Esophagus squamous epithelium (tissue), 5 donors: ENCODE measurements around the gene SH3GL2. TPM values are rescaled to one million over a fixed set of nuclear protein-coding genes. Genes with fewer than 3 reads are reported as not detected.

ENCODE experiments used
- DNase-seq: peaks from one replicate; lab custom pipeline; 2025; lab: John Stamatoyannopoulos, UW
- H3K27ac ChIP-seq, 4 donors: fragments of 200-600 bp; sonication (generic); one replicate each; pipeline ENCODE4 v1.5.1; 2016 to 2019; ENCODE audit warnings: mild to moderate bottlenecking in 1 of 4
- H3K27me3 ChIP-seq, 4 donors: fragments of 200-600 bp; sonication (generic); 1 replicate in 3 of 4; 2 replicates in 1 of 4; pipeline versions ENCODE4 v1.5.1 to v1.6.0; 2017 to 2021; ENCODE audit warnings: antibody characterized with exemption in 1 of 4
- H3K36me3 ChIP-seq, 3 donors: fragments of 200-600 bp; sonication (generic); one replicate each; pipeline ENCODE4 v1.5.1; 2016 to 2019
- H3K4me1 ChIP-seq, 3 donors: fragments of 200-600 bp; sonication (generic); one replicate each; pipeline ENCODE4 v1.5.1; 2017 to 2019
- H3K4me3 ChIP-seq, 4 donors: fragments of 200-600 bp; sonication (generic); 1 replicate in 3 of 4; 2 replicates in 1 of 4; pipeline ENCODE4 v1.5.1; 2016 to 2019; ENCODE audit warnings: mild to moderate bottlenecking in 2 of 4, moderate library complexity in 1 of 4
- H3K9me3 ChIP-seq, 3 donors: fragments of 200-600 bp; sonication (generic); one replicate each; pipeline ENCODE4 v1.5.1; 2016 to 2019
- POLR2A ChIP-seq, 4 donors: fragments of 450-650 bp; IDR thresholded peaks; one replicate each; pipeline ENCODE4 v1.6.1; 2017; ENCODE audit warnings: antibody characterized with exemption in 4 of 4, mild to moderate bottlenecking in 4 of 4, moderate library complexity in 3 of 4
- WGBS, 2 donors: methylation state at CpG; one replicate each; pipeline ENCODE4 v1.1.5; 2018; 5-methylcytosine and 5-hydroxymethylcytosine counted together
- intact Hi-C: fragments of 100-400 bp; cut with DNase I; formaldehyde crosslinking; loops from one replicate; pipeline ENCODE4 v1.15.0; 2022
- total RNA-seq, 4 donors: library from RNA; depleted of rRNA; stranded (reverse); fragments of >200 nt; gene quantifications; one replicate each; pipeline ENCODE4 v1.1.0, GENCODE V29; 2016
- TF ChIP-seq, protein P1 (sequence below), 6 experiments: fragments of 450-650 bp in 4 of 6; fragments of 200-600 bp in 2 of 6; sonication (generic) in 2 of 6; IDR thresholded peaks; one replicate each; pipeline ENCODE4 v1.5.1; 2016 to 2019; ENCODE audit warnings: antibody characterized with exemption in 6 of 6, mild to moderate bottlenecking in 4 of 6, moderate library complexity in 4 of 6
- donor health status: DM: yes; HTN: yes; CAD: no.

SH3GL2 gene
- total RNA-seq, 4 donors from 2014 or later: 0.19 TPM; not detected in 3

DNA sequence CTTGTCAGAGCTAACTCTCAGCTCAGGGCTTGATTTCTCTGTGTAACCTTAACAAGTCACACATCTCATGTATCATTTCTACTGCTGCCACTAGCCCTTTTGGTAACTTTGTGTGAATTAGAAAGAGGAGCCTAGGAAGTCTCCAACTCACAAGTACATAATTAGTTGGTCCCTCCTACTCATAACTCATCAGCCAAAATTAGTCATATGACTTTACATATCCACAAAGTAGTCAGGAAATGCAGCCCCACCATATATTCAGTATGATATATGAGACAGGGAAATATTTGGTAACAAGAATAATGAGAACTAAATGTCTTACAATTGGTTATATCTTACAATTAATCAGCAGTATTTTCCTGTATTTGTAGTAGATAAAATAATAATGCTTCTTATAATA is 250.2 kb downstream of the SH3GL2 start:
- intact Hi-C loops: no loop called here
- Histone ChIP-seq H3K36me3 (no peaks in the 10 kb centered on the region), H3K4me3 (no peak overlapping the region), H3K4me1 (no peaks in the 10 kb centered on the region), H3K27ac (no peak overlapping the region), H3K9me3 (no peaks in the 10 kb centered on the region), H3K27me3 (no peaks in the 10 kb centered on the region)
- TF ChIP-seq, protein P1, sequence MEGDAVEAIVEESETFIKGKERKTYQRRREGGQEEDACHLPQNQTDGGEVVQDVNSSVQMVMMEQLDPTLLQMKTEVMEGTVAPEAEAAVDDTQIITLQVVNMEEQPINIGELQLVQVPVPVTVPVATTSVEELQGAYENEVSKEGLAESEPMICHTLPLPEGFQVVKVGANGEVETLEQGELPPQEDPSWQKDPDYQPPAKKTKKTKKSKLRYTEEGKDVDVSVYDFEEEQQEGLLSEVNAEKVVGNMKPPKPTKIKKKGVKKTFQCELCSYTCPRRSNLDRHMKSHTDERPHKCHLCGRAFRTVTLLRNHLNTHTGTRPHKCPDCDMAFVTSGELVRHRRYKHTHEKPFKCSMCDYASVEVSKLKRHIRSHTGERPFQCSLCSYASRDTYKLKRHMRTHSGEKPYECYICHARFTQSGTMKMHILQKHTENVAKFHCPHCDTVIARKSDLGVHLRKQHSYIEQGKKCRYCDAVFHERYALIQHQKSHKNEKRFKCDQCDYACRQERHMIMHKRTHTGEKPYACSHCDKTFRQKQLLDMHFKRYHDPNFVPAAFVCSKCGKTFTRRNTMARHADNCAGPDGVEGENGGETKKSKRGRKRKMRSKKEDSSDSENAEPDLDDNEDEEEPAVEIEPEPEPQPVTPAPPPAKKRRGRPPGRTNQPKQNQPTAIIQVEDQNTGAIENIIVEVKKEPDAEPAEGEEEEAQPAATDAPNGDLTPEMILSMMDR (IDR thresholded peaks at IDR 0.05): no peak
- no peak for TF ChIP-seq POLR2A (IDR thresholded peaks at IDR 0.05)
- no peak for DNase-seq

DNA sequence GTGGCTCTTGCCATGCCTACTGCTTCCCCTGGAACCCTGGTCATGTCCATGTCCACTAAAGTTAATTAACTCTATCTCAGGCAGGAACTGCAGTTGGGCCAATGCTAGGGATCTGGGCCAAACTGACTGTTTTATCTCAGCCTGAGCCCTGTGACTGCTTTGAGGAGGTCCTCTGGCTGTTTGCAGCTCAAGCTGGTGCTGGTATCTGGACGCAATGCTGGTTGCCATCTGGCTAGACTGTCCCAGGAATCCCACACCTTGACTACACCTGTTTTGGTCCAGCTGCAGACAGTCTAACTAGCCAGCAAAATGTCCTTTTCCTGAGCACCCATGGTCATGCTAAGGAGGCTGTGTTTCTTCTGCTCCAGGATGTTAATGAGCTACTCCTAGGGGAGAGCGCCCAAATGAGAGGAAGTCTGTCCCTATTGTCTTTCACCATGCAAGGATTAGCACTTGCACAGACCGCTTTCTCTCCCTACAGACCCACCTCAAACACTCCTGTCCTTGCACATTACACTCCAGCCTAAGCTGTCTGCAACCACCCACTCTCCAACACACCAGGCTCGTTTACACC is 251.0 kb downstream of the SH3GL2 start:
- no peaks in the 10 kb centered on the region for H3K36me3 ChIP-seq
- H3K9me3 ChIP-seq: no peaks in the 10 kb centered on the region
- H3K27ac ChIP-seq: no peak overlapping the region
- WGBS, 2 donors: 37 to 64% methylated on average over 2 to 4 of the region's 4 CpGs
- no peaks in the 10 kb centered on the region for H3K27me3 ChIP-seq
- DNase-seq: no peak
- no peak overlapping the region for H3K4me3 ChIP-seq
- TF ChIP-seq POLR2A (IDR thresholded peaks at IDR 0.05): no peak
- TF ChIP-seq, protein P1 (IDR thresholded peaks at IDR 0.05): no peak
- no peaks in the 10 kb centered on the region for H3K4me1 ChIP-seq
- intact Hi-C loops: no loop called here

DNA sequence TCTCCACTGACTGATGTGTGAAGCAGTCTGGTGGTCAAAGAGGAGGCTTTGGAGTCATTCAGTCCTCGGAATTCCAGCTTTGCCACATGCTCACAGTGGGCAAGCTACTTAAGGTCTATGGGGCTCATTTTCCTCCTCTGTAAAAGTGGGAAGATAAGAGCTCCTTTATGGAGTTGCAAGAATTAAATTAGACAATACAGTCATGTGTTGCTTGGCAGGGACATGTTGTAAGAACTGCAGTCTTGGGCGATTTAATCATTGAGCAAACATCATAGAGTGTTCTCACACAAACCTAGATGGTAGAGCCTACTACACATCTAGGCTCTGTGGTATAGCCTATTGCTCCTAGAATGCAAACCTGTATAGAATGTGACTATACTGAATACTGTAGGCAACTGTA is 253.9 kb downstream of the SH3GL2 start:
- TF ChIP-seq POLR2A (IDR thresholded peaks at IDR 0.05): no peak
- TF ChIP-seq, protein P1 (IDR thresholded peaks at IDR 0.05): no peak
- Histone ChIP-seq H3K4me1 (no peaks in the 10 kb centered on the region), H3K9me3 (no peaks in the 10 kb centered on the region), H3K27ac (no peak overlapping the region), H3K27me3 (no peaks in the 10 kb centered on the region), H3K36me3 (no peaks in the 10 kb centered on the region), H3K4me3 (no peak overlapping the region)
- intact Hi-C loops: no loop called here
- no peak for DNase-seq
- 31 to 35% methylated on average over 2 of the region's 2 CpGs for WGBS, 2 donors

DNA sequence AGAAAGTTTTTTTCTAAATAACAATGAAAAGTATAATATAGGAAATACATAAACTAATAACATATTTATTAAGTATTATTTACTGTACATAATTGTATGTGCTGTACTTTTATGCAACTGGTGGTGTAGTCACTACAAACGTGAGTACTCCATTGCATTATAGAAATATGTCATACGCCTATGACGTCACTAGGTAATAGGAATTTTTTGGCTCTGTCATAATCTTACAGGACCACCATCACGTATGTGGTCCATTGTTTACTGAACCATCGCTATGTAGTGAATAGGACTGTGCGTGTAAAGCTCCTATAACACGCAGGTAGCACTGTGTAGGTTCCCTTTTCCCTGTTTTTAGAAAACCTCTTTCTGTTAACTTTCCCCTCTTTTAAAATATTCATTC is 255.0 kb downstream of the SH3GL2 start:
- TF ChIP-seq, protein P1 (IDR thresholded peaks at IDR 0.05): no peak
- TF ChIP-seq POLR2A (IDR thresholded peaks at IDR 0.05): no peak
- Histone ChIP-seq H3K36me3 (no peaks in the 10 kb centered on the region), H3K4me3 (no peak overlapping the region), H3K27me3 (no peaks in the 10 kb centered on the region), H3K27ac (no peak overlapping the region), H3K4me1 (no peaks in the 10 kb centered on the region), H3K9me3 (no peaks in the 10 kb centered on the region)
- intact Hi-C loops: no loop called here
- 86 to 87% methylated on average over 7 of the region's 7 CpGs for WGBS, 2 donors
- no peak for DNase-seq

DNA sequence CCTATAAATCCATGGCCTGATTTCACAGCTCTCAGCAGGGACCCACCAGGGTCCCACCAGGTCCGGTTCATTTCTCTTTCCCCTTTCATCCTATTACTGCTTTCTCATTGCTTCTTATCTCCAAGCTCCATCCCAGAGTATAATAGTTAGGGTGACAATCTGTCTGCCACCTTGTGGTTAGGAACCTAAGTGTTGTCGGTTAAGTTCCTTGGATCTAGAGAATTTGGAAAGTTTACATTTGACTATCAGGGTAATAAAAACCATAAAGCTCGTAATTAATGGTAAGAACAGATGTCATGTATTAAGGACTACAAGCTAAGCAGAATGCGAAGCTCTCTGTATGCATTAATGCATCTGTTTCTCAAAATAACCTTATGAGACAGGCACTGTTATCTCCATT is 259.1 kb downstream of the SH3GL2 start:
- WGBS, 2 donors: 65 to 66% methylated on average over 4 of the region's 4 CpGs
- Histone ChIP-seq H3K36me3 (no peaks in the 10 kb centered on the region), H3K4me1 (no peaks in the 10 kb centered on the region), H3K27ac (no peak overlapping the region), H3K9me3 (no peaks in the 10 kb centered on the region), H3K27me3 (no peaks in the 10 kb centered on the region), H3K4me3 (no peak overlapping the region)
- no peak for DNase-seq
- no peak for TF ChIP-seq POLR2A (IDR thresholded peaks at IDR 0.05)
- TF ChIP-seq, protein P1 (IDR thresholded peaks at IDR 0.05): no peak
- intact Hi-C loops: no loop called here
